T follicular helper cell (primary cell): Measurements from ENCODE around the gene WASHC4.

Experiments
- DNase-seq: peaks from one replicate; pipeline ENCODE4 v3.0.0-alpha.2; 2020; ENCODE audit warnings: low read depth

WASHC4 gene

GRCh38 chr12:105212438-105212837 is 104.9 kb downstream of the WASHC4 start:
- no peak for DNase-seq

GRCh38 chr12:105214148-105214547 is 106.6 kb downstream of the WASHC4 start:
- DNase-seq: no peak

- no peak for DNase-seq
Observed at GRCh38 chr12:105214670-105215375, 107.3 kb downstream of the WASHC4 start.

- DNase-seq: no peak
Observed at GRCh38 chr12:105218434-105218833, 110.9 kb downstream of the WASHC4 start.
